ENCODE data around the gene INTS13. TPM values are rescaled to one million over a fixed set of nuclear protein-coding genes. Genes with fewer than 3 reads are reported as not detected.

Gene INTS13
- total and polyA plus RNA-seq, 7 donors, result 9.7 to 38.2 (median 18.7) TPM

DNA sequence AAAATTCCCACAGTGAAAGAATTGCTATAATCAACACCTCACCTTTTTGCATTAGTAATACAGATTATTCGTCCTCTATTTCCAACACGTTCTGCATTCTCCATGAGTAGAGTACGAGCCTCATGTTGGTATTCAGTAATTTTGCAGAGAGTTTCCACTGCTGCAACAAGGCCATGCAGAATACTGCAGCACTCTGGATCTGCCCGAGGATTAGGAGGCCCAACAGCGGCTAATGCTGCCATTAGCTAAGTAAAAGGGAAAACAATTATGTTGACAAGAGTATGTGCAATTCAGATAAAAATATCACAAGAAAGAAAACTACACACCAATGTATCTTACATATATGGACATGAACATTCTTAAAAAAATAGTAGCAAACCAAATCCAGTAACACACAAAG lies 9.1 kb downstream of the INTS13 start:
- H3K27ac ChIP-seq, result no peak overlapping the region
- no peaks in the 10 kb centered on the region for H3K27me3 ChIP-seq
- H3K4me1 ChIP-seq, result no peaks in the 10 kb centered on the region
- no peak overlapping the region for H3K4me3 ChIP-seq
- H3K9me3 ChIP-seq, result no peaks in the 10 kb centered on the region
- intact Hi-C loops (cut with DNase I), result no loop called here
- no peak for DNase-seq
- TF ChIP-seq, protein P1, sequence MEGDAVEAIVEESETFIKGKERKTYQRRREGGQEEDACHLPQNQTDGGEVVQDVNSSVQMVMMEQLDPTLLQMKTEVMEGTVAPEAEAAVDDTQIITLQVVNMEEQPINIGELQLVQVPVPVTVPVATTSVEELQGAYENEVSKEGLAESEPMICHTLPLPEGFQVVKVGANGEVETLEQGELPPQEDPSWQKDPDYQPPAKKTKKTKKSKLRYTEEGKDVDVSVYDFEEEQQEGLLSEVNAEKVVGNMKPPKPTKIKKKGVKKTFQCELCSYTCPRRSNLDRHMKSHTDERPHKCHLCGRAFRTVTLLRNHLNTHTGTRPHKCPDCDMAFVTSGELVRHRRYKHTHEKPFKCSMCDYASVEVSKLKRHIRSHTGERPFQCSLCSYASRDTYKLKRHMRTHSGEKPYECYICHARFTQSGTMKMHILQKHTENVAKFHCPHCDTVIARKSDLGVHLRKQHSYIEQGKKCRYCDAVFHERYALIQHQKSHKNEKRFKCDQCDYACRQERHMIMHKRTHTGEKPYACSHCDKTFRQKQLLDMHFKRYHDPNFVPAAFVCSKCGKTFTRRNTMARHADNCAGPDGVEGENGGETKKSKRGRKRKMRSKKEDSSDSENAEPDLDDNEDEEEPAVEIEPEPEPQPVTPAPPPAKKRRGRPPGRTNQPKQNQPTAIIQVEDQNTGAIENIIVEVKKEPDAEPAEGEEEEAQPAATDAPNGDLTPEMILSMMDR (IDR thresholded peaks at IDR 0.05), result no peak
- TF ChIP-seq EP300 (IDR thresholded peaks at IDR 0.05) (no peak), POLR2AphosphoS5 (IDR thresholded peaks at IDR 0.05) (no peak), POLR2A (IDR thresholded peaks at IDR 0.05) (no peak)
- peaks cover 0 to 74% (median 8%) of the 10 kb centered on the region in 4 donors for H3K36me3 ChIP-seq
- WGBS, 2 donors, result 96% methylated on average over 5 of the region's 5 CpGs

DNA sequence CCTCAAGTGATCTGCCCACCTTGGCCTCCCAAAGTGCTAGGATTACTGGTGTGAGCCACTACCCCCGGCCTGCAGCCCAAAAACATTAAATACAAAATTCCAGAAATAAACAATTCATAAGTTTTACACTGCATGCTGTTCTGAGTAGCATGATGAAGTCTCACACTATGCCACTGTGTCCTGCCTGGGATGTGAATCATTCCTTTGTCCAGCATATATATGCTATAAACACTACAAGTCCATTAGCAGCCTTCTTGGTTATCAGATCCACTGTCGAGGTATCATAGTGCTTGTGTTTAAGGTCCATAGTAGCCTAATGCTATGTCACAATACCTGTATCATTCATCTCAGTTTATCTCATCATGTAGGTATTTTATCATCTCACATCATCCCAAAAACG lies 15.9 kb downstream of the INTS13 start:
- H3K36me3 ChIP-seq, result peaks cover 7 to 79% (median 14%) of the 10 kb centered on the region in 4 donors
- no peaks in the 10 kb centered on the region for H3K4me1 ChIP-seq
- TF ChIP-seq POLR2A (IDR thresholded peaks at IDR 0.05), result no peak
- TF ChIP-seq, protein P1 (IDR thresholded peaks at IDR 0.05), result no peak
- no peak for TF ChIP-seq POLR2AphosphoS5 (IDR thresholded peaks at IDR 0.05)
- no peak for TF ChIP-seq EP300 (IDR thresholded peaks at IDR 0.05)
- no peak for DNase-seq
- WGBS, 2 donors, result 88 to 93% methylated on average over 3 of the region's 3 CpGs
- H3K4me3 ChIP-seq, result no peak overlapping the region
- H3K27me3 ChIP-seq, result no peaks in the 10 kb centered on the region
- no peak overlapping the region for H3K27ac ChIP-seq
- no peaks in the 10 kb centered on the region for H3K9me3 ChIP-seq
- intact Hi-C loops (cut with DNase I), result no loop called here

DNA sequence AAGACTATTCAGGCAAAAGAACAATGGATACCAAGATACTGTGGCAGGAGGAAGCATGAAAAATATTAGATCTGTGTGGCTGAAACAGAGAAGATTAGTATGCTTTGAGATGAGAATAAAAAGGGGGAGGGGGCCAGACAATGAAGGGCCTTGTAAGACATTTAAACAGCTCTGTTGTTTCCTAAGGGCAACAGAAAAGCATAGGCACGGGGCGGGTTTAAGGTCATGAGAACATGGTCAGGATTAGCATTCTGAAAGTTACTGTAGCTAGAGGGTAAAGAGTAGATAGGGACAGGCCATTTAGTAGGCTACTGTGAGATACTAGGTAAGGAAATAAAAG lies 18.6 kb downstream of the INTS13 start:
- Histone ChIP-seq H3K27ac (no peak overlapping the region), H3K4me3 (no peak overlapping the region), H3K36me3 (peaks cover 0 to 67% (median 13%) of the 10 kb centered on the region in 4 donors), H3K27me3 (no peaks in the 10 kb centered on the region), H3K4me1 (no peaks in the 10 kb centered on the region), H3K9me3 (no peaks in the 10 kb centered on the region)
- 92 to 98% methylated on average over 2 of the region's 2 CpGs for WGBS, 2 donors
- intact Hi-C loops (cut with DNase I), result no loop called here
- no peak for DNase-seq
- TF ChIP-seq EP300 (IDR thresholded peaks at IDR 0.05) (no peak), POLR2AphosphoS5 (IDR thresholded peaks at IDR 0.05) (no peak), POLR2A (IDR thresholded peaks at IDR 0.05) (no peak)
- TF ChIP-seq, protein P1 (IDR thresholded peaks at IDR 0.05), result no peak

DNA sequence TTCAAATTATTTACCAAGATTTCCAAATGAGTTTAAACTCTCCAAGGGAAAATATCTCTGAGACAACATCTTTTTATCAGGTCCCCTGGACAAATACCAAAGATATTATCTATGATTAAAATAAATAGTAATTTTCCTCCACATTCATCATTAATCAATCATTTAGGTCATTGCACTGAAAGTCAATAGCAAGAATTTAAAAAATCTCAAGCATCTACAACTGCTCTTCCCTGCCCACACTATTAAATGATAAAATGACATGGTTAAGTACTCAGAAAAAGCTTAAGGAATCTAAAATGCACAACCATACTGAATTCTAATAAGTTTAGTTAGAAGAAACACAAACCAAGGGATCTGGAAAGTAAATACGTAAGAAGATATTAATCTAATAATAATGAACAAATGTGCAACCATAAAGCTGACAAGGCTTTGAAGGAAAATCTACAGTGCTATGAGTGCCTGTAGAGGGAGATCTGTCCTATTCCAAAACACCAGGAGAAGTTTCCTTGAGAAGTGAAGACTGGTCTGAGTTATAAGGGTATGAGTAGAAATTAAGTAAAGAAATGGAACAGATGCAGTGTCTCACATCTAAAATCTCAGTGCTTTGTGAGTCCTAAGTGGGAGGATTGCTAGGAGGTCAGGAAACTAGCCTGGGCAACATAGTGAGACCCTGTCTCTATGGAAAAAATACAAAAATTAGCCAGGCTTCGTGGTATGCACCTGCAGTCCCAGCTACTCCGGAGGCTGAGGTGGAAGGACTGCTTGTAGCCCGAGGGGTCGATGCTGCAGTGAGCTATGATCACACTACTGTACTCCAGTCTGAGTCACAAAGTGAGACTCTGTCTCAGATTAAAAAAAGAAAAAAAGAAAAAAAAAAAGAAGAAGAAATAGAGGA lies 19.2 kb downstream of the INTS13 start:
- intact Hi-C loops (cut with DNase I), result no loop called here
- DNase-seq, result no peak
- Histone ChIP-seq H3K4me1 (no peaks in the 10 kb centered on the region), H3K4me3 (no peak overlapping the region), H3K27me3 (no peaks in the 10 kb centered on the region), H3K9me3 (no peaks in the 10 kb centered on the region), H3K36me3 (peaks cover 0 to 67% (median 13%) of the 10 kb centered on the region in 4 donors), H3K27ac (no peak overlapping the region)
- WGBS, 2 donors, result 91 to 95% methylated on average over 5 of the region's 5 CpGs
- TF ChIP-seq POLR2A (IDR thresholded peaks at IDR 0.05) (no peak), POLR2AphosphoS5 (IDR thresholded peaks at IDR 0.05) (no peak), EP300 (IDR thresholded peaks at IDR 0.05) (no peak)
- TF ChIP-seq, protein P1 (IDR thresholded peaks at IDR 0.05), result no peak

Measured in sigmoid colon (tissue), 7 donors.